Measurements from ENCODE around the gene CDH4. TPM values are rescaled to one million over a fixed set of nuclear protein-coding genes. Genes with fewer than 3 reads are reported as not detected.
A peak's percentile ranks its signal among the peaks of the same experiment; 100 is the strongest.

CDH4 gene
- total and polyA plus RNA-seq, 2 of the 13 experiments (the other 11 are each of a cell fraction or from before 2014, with no cell fraction given): not detected

GRCh38 chr20:61932711-61933480 is 680.8 kb downstream of the CDH4 start:
- intact Hi-C loops (cut with micrococcal nuclease; ENCODE audit: unreplicated experiment): no loop called here
- Histone ChIP-seq H3K4me3 (replicated peaks in 1 of 3; ENCODE audit: insufficient read depth in 1 of 3, low read depth in 2 of 3, low read length in 3 of 3) (no peak overlapping the region), H3K36me3 (replicated peaks in 1 of 2; ENCODE audit: control insufficient read depth in 1 of 2, insufficient read depth in 2 of 2, low read length in 2 of 2) (no peaks in the 10 kb centered on the region), H3K79me2 (ENCODE audit: insufficient read depth, low read length) (no peaks in the 10 kb centered on the region), H4K20me1 (ENCODE audit: insufficient read depth, low read length) (no peaks in the 10 kb centered on the region; the same call in 1 of the 2 replicates), H2AFZ (ENCODE audit: low read length) (no peak overlapping the region), H3K4me2 (ENCODE audit: low read depth, low read length) (no peak overlapping the region), H3K9me3 (ENCODE audit: low read length) (no peaks in the 10 kb centered on the region), H3K9ac (ENCODE audit: insufficient read depth, low read depth, low read length) (no peak overlapping the region), H3K4me1 (ENCODE audit: insufficient read depth, low read length) (no peaks in the 10 kb centered on the region), H3K27me3 (ENCODE audit: control insufficient read depth in 1 of 2, insufficient read depth in 2 of 2, low read length in 2 of 2) (peaks cover 18 to 49% of the 10 kb centered on the region in 2 experiments), H3K27ac (ENCODE audit: extremely low read length, insufficient read depth, low read length) (no peak overlapping the region)
- TF ChIP-seq MNT (IDR thresholded peaks at IDR 0.05): peak; percentile 97
- TF ChIP-seq, protein P1, sequence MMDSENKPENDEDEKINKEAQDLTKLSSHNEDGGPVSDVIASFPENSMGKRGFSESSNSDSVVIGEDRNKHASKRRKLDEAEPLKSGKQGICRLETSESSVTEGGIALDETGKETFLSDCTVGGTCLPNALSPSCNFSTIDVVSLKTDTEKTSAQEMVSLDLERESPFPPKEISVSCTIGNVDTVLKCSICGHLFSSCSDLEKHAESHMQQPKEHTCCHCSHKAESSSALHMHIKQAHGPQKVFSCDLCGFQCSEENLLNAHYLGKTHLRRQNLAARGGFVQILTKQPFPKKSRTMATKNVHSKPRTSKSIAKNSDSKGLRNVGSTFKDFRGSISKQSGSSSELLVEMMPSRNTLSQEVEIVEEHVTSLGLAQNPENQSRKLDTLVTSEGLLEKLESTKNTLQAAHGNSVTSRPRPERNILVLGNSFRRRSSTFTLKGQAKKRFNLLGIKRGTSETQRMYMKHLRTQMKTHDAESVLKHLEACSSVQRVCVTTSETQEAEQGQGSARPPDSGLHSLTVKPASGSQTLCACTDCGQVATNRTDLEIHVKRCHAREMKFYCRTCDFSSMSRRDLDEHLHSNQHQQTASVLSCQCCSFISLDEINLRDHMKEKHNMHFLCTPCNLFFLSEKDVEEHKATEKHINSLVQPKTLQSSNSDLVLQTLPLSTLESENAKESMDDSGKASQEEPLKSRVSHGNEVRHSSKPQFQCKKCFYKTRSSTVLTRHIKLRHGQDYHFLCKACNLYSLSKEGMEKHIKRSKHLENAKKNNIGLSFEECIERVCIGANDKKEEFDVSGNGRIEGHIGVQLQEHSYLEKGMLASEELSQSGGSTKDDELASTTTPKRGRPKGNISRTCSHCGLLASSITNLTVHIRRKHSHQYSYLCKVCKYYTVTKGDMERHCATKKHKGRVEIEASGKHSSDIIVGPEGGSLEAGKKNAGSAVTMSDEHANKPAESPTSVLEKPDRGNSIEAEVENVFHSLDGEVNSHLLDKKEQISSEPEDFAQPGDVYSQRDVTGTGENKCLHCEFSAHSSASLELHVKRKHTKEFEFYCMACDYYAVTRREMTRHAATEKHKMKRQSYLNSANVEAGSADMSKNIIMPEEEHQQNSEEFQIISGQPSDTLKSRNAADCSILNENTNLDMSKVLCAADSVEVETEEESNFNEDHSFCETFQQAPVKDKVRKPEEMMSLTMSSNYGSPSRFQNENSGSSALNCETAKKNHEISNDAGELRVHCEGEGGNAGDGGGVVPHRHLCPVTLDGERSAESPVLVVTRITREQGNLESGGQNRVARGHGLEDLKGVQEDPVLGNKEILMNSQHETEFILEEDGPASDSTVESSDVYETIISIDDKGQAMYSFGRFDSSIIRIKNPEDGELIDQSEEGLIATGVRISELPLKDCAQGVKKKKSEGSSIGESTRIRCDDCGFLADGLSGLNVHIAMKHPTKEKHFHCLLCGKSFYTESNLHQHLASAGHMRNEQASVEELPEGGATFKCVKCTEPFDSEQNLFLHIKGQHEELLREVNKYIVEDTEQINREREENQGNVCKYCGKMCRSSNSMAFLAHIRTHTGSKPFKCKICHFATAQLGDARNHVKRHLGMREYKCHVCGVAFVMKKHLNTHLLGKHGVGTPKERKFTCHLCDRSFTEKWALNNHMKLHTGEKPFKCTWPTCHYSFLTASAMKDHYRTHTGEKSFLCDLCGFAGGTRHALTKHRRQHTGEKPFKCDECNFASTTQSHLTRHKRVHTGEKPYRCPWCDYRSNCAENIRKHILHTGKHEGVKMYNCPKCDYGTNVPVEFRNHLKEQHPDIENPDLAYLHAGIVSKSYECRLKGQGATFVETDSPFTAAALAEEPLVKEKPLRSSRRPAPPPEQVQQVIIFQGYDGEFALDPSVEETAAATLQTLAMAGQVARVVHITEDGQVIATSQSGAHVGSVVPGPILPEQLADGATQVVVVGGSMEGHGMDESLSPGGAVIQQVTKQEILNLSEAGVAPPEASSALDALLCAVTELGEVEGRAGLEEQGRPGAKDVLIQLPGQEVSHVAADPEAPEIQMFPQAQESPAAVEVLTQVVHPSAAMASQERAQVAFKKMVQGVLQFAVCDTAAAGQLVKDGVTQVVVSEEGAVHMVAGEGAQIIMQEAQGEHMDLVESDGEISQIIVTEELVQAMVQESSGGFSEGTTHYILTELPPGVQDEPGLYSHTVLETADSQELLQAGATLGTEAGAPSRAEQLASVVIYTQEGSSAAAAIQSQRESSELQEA (CRISPR knock-in tag; IDR thresholded peaks at IDR 0.05; ENCODE audit: not compliant biosample characterization): no peak
- TF ChIP-seq GABPA (IDR thresholded peaks at IDR 0.05; ENCODE audit: low read depth, low read length): 0 out of 2 replicates have a peak, but pooled peaks have one; percentile 3
- no peak for TF ChIP-seq GABPA (CRISPR knock-in tag; IDR thresholded peaks at IDR 0.05; ENCODE audit: low read depth)
- WGBS (ENCODE audit: low lambda C conversion rate): 60% methylated on average over 37 of the region's 38 CpGs
- no peak for ATAC-seq
- FAIRE-seq: no peak
- ChIA-PET POLR2A (no interaction called here), CTCF (ENCODE audit: low intra/inter-chr PET ratio, low total read pairs) (no interaction called here)
- no peak for DNase-seq (ENCODE audit: low spot score)
- in situ Hi-C loops (cut with HindIII; ENCODE audit: extremely low pct_ligation_motif_present, low pct_unique_long_range_greater_than_20kb): no loop called here
- no TSS peak for BruUV-seq (replicated peaks)

Data from HepG2 (cell line).